GM19395 (cell line): ENCODE measurements around the gene ZNF526.

ENCODE experiments used
- ATAC-seq: cut with Tn5 transposase; IDR thresholded peaks from one replicate; pipeline ENCODE4 v1.9.1; 2021; ENCODE audit warnings: mild to moderate bottlenecking, moderate library complexity; ENCODE audit not compliant: unreplicated experiment

ZNF526 gene

DNA sequence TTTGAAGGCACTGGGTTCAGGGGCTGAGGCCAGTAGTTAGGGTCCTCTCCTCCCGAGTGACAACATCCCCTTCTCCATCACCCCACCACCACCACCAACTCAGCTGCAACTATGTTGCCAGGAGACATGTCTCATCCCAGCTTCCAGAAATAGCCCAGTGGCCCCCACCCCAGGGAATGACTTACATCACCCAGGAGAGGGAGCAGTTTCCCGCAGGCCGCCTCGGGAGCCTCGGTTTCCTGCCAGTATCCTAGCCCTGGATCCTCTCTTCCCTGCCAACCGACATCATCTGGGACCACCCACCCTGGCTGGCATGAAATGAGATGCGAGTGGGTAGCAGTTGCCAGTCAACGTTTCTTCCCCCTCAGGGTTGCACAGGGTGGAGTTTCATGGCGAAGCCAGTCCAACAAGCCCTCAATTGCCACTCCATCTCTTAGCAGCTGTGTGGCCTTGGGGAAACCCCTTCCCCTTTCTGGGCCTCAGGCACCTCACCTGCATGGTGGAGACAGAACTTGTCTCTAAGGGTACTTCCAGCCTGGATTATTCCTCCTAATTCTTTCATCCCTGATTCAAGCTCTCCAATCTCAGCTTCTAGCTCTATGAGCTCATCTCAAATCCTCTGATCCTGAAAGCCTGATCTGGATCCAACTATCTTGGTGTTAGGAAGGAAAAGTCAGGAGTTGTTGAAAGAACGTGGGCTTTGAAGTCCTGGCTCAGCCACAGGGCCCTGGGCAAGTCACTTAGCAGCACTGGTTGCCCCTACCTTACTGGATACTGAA is 26.2 kb downstream of the ZNF526 start:
- no peak for ATAC-seq

DNA sequence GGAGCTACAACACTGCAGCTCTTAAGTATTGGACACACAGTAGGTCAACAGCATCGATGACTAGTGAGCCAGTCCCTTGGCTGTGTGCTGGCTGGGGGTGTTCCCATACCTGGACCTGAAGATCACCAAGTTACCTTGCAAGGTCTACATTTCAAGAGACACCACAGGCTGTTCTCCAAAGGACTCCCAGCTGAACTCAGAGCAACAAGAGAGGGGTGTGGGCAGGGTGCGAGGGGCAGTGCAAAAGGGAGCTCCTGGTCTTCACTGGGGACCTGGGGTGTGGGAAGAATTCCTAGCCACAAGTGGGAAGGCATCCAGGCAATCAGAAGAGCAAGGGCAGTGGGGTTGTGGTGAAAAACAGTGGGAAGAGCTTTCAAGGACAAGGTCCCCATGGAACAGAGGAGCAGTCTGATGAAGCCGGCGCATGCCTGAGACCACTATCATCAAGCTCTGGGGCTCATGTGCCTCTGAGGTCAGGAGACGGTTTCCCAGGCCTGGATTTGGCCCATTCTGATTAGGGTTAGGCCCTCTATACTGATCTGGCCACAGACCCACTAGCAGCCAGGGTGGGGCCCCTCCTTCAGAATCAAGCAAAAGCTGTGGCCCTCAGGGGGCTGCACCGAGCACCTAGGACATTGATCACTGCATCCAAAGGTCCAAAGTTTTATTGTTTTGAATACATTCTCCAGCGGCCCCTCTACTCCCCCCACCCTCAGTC is 27.0 kb downstream of the ZNF526 start:
- ATAC-seq, result no peak

DNA sequence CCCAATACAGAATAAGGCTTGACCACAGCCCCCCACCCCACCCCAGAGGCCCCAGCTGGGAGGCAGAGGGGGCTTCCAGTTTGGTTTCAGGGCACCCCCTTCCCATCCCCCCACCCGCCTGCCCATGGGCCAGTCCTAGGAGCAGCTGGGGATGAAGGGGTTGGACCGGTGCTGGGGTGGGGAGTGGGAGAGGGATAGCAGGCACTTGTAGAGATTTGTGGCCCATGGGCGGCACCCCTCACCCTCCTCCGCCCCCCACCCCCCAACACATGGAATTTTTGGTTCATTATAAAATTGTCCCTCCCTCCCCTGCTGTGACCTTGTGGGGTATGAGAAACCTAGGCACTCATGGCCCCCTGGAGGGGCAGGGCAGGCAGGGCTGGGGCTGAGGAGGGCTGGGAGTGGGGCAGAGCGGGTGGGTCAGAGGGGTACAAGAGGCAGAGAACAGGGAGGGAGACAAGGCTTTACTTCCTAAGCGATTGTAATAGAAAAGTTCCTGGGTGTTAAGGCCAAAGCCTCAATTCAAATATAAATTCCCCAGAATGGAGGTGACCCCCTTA is 27.6 kb downstream of the ZNF526 start:
- no peak for ATAC-seq

DNA sequence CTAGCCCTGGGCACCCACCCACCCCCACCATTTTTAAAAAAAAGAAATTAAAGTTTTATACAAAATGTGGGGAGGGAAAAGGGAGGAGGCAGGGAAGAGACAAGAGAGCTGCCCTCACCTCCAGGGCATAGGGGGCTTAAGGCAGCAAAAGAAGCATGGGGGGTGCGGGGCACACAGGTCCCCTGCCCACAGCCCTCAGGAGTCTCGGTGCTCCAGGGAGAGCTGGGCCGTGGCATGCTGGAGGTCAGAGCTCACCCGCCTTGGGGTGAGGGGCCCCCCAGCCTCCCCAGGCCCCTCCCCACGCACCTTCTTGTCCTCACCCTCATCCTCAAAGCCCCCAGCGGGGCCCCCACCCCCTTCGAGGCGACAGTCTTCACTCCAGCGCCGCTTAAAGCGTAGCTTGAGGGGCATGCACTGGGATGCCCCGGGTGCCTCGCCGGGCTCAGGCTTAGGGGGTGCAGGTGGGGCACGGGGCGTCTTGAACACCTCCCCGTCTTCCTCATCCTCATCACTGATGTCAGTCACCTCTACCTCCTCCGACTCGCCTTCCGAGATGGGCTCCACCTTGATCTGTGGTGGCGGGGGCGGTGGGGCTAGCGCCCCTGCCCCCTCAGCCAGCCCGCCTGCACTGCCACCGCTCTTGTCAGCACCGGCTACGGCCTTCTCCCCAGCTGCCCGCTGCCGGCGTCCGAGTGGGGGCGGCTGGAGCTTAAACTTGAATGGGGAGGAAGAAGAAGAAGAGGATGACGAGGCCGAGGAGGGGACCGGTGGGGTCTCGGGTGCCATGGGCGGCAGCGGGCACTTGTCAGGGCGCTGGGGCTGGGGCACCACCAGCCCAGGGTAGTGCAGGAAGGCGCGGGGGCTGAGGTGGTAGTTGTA is 28.4 kb downstream of the ZNF526 start:
- no peak for ATAC-seq

DNA sequence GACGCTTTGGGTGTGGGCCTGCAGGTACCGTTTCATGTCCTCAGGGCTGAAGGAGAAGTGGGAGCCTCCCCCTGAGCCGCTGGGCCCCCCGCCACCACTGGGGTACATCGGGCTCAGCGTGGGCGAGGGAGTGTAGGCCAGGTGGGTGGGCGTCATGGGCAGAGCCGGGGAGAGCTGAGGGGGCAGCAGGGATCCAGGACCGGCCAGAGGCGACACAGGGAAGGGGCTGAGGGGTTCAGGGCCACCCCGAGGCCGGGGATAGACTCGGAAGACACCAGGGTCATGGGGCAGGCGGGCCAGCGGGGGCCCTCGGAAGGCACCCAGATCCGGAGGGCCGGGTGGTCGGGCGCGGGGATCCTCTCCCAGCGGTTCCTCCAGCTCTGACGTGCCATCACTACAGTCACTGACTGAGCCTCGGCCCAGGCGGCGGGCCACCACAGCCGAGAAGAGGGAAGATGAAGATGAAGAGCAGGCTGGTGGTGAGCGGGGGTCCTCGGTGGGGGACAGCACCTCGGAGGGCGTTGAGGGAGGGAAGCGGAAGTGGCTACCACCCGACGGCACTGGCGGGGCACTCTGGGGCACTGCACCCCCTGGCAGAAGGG is 29.1 kb downstream of the ZNF526 start:
- ATAC-seq, result no peak

DNA sequence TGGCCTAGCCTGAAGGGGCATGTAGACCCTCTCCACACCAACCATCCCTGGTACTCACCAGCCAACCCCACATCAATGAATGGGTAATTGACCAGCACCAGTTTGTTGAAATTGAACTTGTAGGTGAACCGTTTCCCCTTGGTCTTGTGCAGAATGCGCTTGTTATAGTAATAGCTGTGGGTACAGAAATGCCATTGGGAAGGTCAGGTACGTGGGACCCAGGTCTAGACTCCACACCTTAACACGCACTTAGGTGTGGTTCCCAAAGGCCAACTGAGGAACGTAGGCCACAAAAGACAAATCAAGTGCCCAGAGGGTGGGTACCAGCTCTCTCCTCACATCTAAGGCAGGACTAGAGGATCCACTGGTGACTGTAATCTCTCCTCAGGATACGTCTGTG is 29.7 kb downstream of the ZNF526 start:
- ATAC-seq, result no peak

DNA sequence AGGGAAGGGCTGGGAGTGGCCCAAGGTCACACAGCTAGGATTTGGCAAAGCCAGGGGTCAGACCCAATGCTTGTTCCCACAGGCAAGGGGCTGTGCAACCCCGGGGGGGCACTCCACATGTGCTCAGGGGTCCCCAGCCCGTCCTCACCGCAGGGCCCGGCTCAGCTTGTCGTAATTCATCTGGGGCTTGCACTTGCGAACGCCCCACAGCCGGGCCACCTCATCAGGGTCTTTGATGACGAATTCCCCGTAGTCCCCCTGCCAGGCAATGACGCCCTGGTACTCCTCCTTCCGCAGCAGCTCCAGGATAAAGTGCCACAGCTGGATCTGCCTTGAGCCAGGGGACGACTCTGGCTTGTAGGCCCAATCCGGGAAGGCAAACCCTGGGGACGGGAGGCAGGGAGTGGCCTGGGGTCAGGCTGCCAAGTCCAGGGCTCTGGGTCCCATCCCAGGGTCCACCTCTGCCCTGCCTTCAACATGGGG is 30.1 kb downstream of the ZNF526 start:
- no peak for ATAC-seq

DNA sequence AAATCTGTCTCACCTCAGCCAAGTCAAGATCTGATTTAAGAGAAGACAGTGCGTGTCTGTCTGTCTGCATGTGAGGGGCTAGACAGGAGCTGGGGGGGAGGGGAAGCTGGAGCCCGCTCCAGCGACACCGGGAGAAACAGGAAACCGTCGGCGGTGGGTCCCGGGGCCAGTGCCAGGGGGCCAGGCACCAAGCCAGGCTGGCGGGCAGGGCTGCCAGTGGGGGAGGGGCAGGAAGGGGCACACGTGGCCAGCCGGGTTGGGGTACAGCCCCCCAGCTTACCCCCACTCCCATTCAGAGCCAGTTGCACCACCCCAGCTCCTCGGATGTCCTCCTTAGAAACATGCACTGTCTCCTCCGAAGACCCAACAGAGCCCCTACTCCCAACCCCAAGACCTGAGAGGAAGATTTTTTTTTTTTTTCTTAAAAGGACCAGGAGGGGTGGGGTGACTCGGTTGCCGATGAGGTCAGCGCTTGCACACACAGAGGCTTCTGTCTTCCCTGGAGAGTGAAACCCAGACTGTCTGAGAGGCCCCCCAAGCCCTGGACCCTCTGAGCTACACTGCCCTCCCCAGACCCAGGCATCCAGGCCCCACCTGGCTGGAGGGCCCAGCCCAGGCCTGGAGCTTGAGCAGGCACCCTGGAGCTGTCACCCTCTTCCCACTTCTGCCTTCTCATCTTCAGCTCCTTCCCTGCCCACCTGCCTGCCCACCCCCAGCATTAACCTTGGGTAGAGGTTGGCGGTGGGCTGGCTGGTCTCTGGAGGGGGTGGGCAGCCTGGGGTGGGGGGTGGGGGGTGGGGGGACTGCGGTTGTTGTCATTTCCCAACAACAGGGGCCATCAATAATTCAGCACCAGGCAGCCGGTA is 30.8 kb downstream of the ZNF526 start:
- no peak for ATAC-seq

DNA sequence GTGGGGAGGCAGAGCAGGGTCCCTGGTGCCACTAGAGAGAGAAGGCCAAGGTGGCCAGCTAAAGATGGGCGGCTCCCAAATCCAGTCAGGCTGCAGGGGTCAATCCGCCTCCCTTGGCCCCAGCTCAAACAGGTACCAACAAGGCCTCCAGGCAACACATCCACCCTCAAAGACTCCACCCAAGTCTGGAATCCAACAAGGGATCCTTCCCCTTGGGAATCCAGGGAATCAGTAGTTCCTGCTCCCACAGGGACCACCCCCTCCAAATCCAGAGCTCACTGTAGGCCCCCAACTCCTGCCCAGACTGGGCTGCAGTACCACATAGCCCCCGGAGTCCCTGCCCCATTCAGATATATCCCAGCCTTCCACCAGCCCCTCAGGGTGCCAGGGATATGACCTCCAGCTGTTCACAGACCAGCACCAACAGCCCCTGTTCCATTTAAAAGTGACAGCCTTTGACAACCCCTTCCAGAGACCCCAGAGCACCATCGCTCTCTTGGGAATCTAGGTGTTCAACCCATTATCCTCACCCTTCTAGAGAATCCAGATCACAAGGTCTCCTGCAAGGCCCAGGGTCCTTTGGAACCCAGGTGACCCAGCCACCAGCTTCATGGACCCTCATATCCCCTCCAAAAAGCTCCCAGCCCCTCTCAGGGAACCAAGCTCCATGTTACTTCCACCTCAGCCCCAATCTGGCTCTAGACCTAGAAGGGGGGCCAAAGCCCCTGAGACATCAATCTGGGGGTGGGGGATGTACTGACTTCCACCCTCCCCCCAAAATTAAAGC is 31.7 kb downstream of the ZNF526 start:
- ATAC-seq, result no peak

DNA sequence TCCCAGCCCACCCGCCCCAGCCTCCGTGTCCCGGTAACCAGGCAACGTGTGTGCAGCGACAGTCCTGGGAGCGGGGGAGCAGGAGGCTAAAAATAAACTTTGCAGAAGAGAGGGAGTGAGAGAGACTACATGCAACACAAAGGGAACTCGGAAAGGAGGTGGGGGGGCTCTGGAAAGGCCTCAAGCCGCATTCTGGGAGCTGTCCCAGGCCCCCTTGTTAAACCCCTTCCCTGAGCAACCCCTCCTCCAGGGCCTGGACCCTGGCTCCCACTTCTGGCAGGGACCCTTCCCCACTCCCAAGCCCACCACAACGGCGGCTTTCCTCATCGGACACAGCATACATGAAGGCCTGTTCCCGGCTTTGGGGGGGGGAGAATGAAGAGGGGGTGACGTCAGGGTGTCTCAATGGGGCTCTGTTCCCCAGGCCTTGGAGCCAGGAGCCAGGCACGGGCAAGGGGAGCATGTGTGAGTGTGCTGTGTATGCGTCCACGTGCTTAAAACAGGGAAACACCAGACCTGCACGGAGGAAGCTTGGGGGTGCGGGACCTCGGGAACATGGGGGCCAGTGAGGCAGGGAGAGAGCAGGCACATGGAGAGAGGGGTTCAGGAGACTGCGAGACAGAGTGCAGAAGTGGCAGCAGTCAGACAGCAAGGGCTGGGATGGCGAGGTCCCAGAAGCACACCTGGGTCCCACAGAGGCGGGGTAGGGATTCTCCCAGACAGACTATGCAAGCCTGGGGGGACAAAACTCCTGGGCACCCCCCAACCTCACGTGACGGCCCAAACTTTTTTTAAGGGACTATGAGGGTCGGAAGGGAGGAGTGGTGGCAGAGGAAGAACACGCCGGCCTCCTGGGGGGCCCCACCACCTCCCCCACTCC is 32.5 kb downstream of the ZNF526 start:
- no peak for ATAC-seq

DNA sequence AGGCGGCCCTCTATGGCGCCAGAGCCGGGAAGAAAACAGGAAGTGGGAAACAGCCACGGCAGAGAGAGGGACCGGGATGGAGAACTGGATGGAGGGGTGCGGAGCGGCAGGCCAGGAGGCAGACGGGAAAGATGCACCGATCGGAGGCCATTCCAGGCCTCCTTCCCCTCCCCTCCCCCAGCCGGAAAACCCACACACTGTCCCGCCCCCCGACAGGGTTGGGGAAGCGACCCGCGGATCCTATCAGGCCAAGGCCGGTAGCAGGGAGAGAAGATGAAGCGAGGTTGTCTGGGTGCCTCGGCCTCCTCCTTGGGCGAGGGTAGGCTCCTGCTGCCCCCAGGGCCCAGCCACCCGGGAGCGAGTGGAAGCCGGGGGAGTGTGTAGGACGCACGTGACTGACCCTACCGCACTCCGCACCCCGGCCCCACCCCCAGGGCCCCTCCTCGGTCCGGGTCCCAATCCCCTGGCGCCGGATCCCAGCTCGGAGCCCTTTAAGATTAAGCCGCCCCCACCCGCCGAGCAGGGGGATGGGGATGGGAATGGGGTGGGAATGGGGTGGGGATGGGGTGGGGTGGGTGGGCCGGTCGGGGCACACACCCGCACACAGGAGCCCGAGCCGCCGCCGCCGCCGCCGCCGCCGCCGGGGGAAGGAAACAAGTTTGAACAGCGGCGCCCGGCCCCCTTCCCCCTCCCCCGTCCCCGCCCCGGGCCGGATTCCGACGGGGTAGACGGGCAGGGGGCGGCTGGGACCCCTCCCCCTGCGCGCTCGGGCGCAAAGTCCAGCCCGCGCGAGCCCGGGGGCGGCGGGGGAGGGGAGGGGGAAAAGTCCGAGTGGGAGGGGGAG is 33.4 kb downstream of the ZNF526 start:
- ATAC-seq, result no peak

DNA sequence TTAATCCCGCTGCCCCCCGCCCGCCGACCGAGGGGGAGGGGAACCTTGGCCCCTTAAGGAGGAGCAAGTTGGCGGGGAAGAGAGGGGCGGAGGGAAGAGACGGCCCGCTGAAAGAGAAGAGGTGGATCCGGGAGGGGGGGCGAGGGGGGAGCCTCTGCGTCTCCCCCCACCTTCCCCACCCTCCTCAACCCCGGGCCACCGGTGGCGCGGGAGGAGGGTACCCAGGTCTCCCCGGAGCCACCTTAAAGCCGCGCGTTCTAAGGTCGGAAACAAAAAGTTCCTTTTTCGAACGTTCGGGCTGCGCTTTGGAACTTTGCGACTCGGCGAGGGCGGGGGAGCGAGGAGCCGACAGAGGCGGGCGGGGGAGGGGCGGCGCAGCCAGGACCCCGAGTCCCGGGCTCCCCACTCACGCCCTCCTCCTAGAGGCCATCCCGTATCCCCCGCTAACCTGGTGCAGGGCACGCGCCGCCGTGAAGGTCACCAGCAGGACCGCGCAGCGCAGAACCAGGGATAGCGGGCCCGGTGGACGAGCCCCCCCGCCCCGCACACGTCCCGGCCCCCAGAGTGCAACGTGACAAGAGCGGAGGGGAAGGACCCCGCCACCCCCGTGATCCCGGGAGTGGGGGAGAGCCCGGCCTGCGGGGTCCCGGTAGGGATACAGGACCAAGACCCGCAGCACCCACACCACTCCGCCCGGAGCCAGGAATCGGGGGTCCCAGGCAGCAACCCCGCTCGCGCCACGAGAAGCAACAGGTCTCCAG is 34.2 kb downstream of the ZNF526 start:
- peak; percentile 18 for ATAC-seq

DNA sequence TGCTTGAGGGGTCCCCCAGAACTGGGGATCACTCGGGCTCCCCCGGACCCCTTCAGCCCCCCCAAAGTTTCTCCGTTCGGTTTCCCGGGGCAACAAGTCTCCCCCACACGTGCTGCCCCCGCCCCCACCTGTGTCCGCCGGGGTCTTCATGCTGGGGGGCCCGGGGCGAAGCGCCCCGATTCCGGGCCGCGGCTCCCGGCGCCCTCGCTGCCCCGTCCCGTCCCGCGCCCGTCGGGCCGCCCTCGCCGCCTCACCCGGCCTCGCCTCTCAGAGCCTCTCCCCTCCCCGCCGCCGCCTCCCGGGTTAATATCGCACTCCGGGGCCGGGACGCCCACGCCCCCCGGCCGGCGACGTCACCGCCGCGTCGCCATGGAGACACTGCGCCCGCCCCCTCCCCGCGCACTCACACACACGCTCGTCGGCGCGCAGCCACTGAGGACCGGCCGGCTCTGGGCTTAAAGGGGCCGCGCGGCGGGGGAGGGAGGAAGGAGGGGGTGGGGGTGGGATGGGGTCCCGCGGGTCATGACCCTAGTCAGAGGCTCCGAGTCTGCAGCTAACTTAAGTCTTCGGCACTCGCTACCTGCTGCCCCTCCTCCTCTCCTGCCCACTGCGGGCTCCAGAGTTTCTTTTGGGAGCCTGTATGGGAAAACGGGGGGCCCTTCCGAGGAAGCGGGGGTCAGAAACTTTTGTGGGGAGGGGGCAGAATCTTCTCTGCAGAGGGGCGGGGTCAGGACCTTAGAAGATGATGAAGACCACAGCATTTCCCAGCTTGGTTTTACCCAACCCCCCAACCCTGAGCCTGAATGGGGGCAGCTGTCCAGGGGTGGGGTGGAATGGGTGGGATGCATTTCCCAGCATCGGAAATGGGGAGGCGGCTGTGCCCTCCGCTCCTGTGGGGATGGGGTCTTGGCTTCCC is 35.0 kb downstream of the ZNF526 start, which contains the start of gene ERF:
Gene ERF (minus strand): TSS at position 279 of the 916 bp plus-strand sequence. CDS start 129 bp downstream, at position 150.
- ATAC-seq, result peak; percentile 55

DNA sequence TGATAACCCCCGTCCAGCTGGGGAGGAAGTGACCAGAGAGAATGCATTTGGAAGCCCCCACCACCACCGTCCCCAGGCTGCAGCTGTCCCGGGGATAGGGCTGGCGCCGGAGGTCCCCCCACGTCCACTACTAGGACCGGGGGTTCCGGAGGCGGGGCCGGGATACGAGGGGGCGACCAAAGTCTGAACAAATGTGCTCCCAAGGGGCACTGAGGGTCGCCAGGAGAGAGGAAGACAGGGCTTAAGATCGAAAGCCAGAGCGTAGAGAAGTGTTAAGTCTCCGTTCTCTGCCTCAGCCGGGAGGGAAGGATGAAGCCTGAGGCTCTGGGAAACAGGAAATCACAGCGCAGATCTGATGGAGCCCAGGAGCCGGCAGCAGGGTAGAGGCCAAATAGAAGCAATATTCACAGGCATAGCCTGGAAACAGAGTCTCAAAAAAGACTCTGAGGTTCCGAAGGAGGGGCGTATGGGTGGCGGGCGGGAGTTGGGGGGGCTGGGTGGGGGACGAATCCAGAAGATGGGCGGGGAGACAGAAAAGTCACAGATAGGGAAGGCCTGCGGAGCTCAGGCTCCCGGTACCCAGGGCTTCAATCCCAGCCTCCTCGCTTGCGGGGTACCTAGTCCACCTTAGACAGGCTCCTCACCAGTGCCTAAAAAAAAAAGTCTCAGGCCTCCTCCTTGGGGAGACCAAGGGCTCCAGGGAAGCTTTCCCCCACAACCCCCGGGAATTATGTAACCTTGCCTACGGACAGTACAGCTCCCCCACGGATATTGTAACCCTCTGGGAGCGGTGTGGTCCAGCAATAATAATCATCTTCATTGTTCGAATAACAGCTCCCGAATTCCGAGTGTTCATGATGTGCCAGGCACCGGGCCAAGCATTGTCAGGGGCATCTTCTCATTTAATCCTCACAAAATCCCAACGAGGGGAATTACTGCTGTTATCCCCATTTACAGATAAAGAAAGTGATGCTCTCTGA is 35.9 kb downstream of the ZNF526 start:
- no peak for ATAC-seq
